Stomach (tissue), 4 donors: ENCODE results near the gene TNRC18.
"Not testable (repeated sequence)": the region's sequence is repeated elsewhere in the genome, so short reads cannot be mapped to it uniquely, and the experiment has no call there.

ENCODE experiments used
- CTCF ChIP-seq, 7 experiments: fragments of 450-650 bp in 4 of 7; fragments of 200-600 bp in 3 of 7; sonication (generic) in 3 of 7; IDR thresholded peaks; one replicate each; pipeline ENCODE4 v1.5.1; 2016 to 2019; ENCODE audit warnings: antibody characterized with exemption in 7 of 7, control low read depth in 2 of 7, mild to moderate bottlenecking in 1 of 7
- EP300 ChIP-seq: sonication (generic); formaldehyde crosslinking; IDR thresholded peaks from one replicate; pipeline ENCODE4 v1.6.1; 2017; ENCODE audit warnings: antibody characterized with exemption
- POLR2A ChIP-seq, 4 donors: fragments of 450-650 bp; IDR thresholded peaks; one replicate each; pipeline ENCODE4 v1.6.1; 2016; ENCODE audit warnings: antibody characterized with exemption in 4 of 4, control low read depth in 2 of 4, mild to moderate bottlenecking in 1 of 4, moderate library complexity in 1 of 4
- POLR2AphosphoS5 ChIP-seq, 3 donors: sonication (generic); formaldehyde crosslinking; IDR thresholded peaks; one replicate each; pipeline ENCODE4 v1.6.1; 2016; ENCODE audit warnings: antibody characterized with exemption in 3 of 3

GRCh38 chr7:5275510-5275909, 148.1 kb downstream of the TNRC18 start:
- not testable (repeated sequence) for TF ChIP-seq EP300; CTCF (IDR thresholded peaks at IDR 0.05); POLR2AphosphoS5 (IDR thresholded peaks at IDR 0.05); POLR2A (IDR thresholded peaks at IDR 0.05)
